ENCODE data around the gene CCDC9. TPM values are rescaled to one million over a fixed set of nuclear protein-coding genes. Genes with fewer than 3 reads are reported as not detected.
"Not testable (repeated sequence)": the region's sequence is repeated elsewhere in the genome, so short reads cannot be mapped to it uniquely, and the experiment has no call there.

Gene CCDC9
- total RNA-seq, 2 experiments from 2014 or later = 28.4 to 29.3 TPM

DNA sequence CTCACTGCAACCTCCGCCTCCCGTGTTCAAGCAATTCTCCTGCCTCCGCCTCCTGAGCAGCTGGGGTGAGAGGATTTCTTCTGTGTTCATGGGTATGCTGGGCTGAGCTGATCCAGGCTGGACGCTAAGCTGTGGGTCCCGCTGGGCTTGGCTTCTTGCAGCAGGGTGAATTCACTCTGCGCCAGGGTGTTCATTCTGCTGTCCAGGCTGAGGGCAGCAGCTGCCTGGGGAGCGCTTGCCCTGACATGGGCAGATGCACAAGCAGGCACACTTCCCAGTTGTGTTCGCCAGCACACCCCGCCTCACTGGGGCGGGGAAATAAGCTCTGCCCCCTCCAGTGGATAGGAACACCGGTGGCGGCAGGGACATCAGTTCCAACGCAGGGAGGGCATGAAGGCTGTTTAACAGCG is 11.0 kb downstream of the CCDC9 start:
- H3K27me3 Mint-ChIP-seq = no peaks in the 10 kb centered on the region
- H3K36me3 Mint-ChIP-seq = peaks cover 14% of the 10 kb centered on the region
- H3K9me3 Mint-ChIP-seq = no peaks in the 10 kb centered on the region
- no peak overlapping the region for H3K4me3 Mint-ChIP-seq
- DNase-seq = no peak
- peaks cover 2% of the 10 kb centered on the region for H3K4me1 Mint-ChIP-seq
- no peak overlapping the region for H3K27ac Mint-ChIP-seq

DNA sequence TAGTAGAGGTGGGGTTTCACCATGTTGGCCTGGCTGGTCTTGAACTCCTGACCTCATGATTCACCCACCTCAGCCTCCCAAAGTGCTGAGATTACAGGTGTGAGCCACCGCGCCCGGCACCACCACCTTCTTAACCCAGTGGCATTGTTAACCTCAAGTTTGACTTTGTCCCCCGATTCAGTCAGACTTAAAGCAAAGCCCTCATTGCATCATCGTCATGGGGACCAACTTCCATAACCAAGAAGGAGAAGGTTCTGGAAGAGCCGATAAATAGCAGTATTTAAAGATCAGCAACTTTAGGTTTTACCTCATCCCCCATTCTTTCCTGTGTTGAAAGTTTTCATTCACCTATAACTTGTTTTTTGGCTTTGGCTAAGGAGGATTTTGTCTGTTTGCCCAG is 11.7 kb downstream of the CCDC9 start:
- Mint-ChIP-seq H3K36me3 (peaks cover 14% of the 10 kb centered on the region), H3K4me3 (no peak overlapping the region), H3K27ac (no peak overlapping the region), H3K4me1 (peaks cover 9% of the 10 kb centered on the region), H3K27me3 (no peaks in the 10 kb centered on the region), H3K9me3 (no peaks in the 10 kb centered on the region)
- no peak for DNase-seq

DNA sequence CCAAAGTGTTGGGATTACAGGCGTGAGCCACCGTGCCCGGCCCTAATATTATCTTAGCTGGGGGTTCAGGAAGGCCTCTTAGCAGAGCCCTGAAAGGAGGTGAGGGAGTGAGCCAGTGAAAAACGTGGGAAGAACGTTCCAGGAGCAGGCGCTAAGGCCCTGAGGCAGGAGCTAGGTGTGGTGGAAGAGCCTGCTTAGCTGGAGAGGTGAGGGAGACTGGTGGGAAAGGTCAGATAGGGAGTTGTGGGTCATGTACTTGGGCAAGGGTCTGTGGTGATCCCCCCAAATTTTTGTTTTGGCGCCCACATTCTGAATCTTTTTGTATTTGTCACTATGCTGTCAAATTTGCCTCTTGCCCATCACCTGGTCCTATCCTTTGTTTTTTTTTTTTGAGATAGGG is 13.3 kb downstream of the CCDC9 start:
- no peak overlapping the region for H3K4me3 Mint-ChIP-seq
- peak overlapping the region; percentile 39 for H3K27ac Mint-ChIP-seq
- H3K36me3 Mint-ChIP-seq = peaks cover 10% of the 10 kb centered on the region
- peaks cover 9% of the 10 kb centered on the region for H3K4me1 Mint-ChIP-seq
- DNase-seq = no peak
- no peaks in the 10 kb centered on the region for H3K9me3 Mint-ChIP-seq
- H3K27me3 Mint-ChIP-seq = no peaks in the 10 kb centered on the region

- no peak overlapping the region for H3K4me3 Mint-ChIP-seq
- peaks cover 9% of the 10 kb centered on the region for H3K36me3 Mint-ChIP-seq
- H3K9me3 Mint-ChIP-seq = no peaks in the 10 kb centered on the region
- H3K4me1 Mint-ChIP-seq = peaks cover 12% of the 10 kb centered on the region
- no peak overlapping the region for H3K27ac Mint-ChIP-seq
- no peak for DNase-seq
- H3K27me3 Mint-ChIP-seq = no peaks in the 10 kb centered on the region
Measured at GRCh38 chr19:47270408-47270807, 14.1 kb downstream of the CCDC9 start.

DNA sequence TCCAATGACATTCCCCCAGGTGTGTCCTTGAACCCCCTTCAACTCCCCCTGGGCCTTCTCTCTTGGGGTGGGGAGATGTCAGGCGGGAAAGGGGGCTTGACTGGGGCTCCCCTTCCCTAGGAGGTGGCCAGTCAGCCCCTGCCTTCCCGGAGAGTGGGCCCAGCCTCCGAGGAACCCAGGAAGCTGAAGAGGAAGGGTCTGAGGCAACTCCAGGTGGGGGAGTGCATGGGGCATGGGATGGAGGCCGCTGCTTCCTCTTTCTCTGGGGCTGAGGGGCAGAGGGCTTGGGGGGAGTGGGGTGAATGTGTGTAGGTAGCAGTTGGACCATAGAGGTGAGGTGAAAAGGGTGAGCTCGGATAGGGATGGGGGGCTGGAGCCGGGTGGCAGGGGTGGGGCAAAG is 15.6 kb downstream of the CCDC9 start:
- no peaks in the 10 kb centered on the region for H3K27me3 Mint-ChIP-seq
- H3K27ac Mint-ChIP-seq = no peak overlapping the region
- DNase-seq = no peak
- H3K36me3 Mint-ChIP-seq = peaks cover 8% of the 10 kb centered on the region
- H3K9me3 Mint-ChIP-seq = no peaks in the 10 kb centered on the region
- no peak overlapping the region for H3K4me3 Mint-ChIP-seq
- H3K4me1 Mint-ChIP-seq = peaks cover 16% of the 10 kb centered on the region

GRCh38 chr19:47272448-47273312 is 16.4 kb downstream of the CCDC9 start:
- DNase-seq = no peak
- peak overlapping the region; percentile 94 for H3K4me3 Mint-ChIP-seq
- H3K9me3 Mint-ChIP-seq = no peaks in the 10 kb centered on the region
- H3K36me3 Mint-ChIP-seq = peaks cover 8% of the 10 kb centered on the region
- peak overlapping the region; percentile 90 for H3K27ac Mint-ChIP-seq
- H3K4me1 Mint-ChIP-seq = peaks cover 16% of the 10 kb centered on the region
- H3K27me3 Mint-ChIP-seq = no peaks in the 10 kb centered on the region

DNA sequence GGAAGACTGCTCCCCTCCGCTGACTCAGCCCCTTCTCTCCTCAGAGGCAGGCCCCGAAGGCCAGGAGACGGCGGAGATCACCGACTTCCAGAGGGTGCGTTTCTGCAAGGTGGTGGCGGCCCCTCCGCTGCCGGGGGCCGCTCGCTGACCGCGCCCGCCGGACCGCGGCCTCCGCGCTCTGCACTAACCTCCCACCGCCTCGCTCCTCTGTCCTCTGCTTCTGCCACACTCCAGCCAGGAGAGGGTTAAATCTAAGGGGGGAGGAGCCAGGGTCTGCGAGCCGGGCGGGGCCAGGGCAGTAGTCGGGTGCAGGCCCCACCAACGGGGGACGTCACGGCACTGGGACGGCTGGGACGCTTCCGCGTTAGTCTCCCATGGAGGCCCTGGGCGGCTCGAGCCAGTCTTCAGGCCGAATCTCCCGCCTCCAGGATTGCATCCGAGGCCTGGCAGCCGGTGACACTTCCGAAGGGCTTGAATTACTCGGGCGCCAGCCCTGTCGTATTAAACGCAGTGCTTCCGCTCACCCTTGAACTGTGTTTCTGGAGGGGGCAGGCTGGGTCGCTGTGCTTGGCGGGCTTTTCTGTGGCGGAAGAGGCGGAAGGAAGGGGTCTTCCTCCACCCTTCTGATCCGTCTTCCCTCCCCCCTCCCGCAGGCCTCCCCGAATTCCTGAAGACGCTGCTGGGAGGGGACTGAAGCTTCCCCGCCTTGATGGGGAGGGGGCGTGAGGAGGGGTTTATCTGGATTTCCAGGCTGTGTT is 17.2 kb downstream of the CCDC9 start:
- H3K4me3 Mint-ChIP-seq = peak overlapping the region; percentile 94
- no peaks in the 10 kb centered on the region for H3K27me3 Mint-ChIP-seq
- H3K36me3 Mint-ChIP-seq = peaks cover 8% of the 10 kb centered on the region
- no peaks in the 10 kb centered on the region for H3K9me3 Mint-ChIP-seq
- peak overlapping the region; percentile 99 for H3K27ac Mint-ChIP-seq
- H3K4me1 Mint-ChIP-seq = peaks cover 17% of the 10 kb centered on the region
- peak; percentile 91 for DNase-seq

DNA sequence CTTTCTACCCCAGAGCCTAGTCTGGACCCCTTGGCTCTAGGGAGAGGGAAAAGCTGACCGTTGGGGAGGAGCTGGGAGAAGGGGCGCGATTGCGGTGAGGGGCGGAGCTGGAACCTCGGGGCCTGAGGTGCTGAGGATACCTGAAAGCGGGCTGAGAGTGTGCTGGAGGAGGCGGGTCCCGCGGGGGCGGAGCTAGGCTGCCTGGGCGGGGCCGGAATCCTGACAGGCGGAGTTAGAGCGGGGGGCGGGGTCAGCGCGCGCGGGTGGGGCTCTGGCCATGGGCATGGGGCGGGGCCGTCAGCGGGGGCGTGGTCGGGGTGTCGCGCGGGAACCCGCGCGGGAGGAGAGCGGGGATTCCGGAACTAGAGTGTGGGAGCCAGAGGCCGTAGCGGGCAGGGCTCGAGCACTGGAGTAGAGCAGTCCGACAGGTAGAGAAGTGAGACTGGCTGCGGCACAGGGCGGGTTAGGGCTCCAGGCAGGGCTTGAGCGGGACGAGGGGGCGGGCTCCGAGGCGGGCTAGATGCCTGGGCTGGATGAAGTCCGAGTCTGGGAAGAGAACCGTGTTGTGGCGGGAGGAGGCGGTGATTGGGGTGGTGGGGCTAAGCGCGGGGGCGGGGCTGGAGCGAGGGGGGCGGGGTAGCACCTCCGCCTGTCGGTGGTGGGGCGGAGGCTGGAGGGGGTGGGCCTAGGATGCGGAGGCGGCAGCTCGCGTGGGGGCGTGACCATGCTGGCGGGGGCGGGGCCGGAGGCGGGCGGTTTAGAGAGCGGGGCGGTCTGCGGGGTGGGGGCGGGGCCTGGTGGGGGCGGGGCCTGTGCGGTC is 18.0 kb downstream of the CCDC9 start, which contains the start of gene INAFM1:
INAFM1 (plus strand) TSS at position 815 of the 820 bp plus-strand sequence. CDS start 35 bp downstream, outside the sequence.
- Mint-ChIP-seq H3K4me3 (peak within 1 kb of the TSS; percentile 94), H3K4me1 (peaks cover 17% of the 10 kb centered on the region), H3K27ac (peak within 1 kb of the TSS; percentile 99), H3K27me3 (no peaks in the 10 kb centered on the region), H3K9me3 (no peaks in the 10 kb centered on the region), H3K36me3 (peaks cover 8% of the 10 kb centered on the region)
- peak; percentile 99 for DNase-seq

DNA sequence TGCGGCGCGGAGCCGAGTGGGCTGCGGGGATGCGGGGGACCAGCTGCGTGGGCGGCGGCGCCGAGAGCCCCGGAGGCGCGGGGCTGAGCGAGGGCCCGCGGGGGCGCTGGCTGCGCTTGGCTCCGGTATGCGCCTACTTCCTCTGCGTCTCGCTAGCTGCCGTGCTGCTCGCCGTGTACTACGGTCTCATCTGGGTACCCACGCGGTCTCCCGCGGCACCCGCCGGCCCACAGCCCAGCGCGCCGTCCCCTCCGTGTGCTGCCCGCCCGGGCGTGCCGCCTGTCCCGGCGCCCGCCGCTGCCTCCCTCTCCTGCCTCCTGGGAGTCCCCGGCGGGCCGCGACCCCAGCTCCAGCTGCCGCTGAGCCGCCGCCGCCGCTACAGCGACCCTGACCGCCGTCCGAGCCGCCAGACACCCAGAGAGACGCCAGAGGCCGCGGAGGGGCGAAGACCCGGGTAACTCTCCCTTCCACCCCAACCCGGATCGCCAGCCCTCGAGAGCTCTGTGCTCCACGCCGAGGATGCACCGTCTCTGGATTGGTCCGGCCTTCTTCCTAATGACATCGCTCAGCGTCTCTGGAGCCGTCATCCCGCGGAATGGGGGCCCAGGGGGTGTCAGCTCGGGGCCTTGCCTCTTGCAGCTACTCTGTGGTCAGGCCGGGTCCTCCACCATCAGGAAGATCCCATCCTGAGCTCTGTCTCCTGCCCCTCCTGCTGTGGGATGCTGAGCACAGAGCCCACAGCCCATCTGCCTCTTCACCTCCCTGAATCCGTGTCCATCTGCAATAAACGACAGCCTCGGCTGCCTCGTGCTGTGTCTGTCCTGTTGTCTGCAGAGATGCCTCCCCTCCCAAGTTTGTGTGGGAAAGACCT is 18.8 kb downstream of the CCDC9 start:
- no peak for DNase-seq
- Mint-ChIP-seq H3K4me1 (peaks cover 17% of the 10 kb centered on the region), H3K36me3 (peaks cover 11% of the 10 kb centered on the region), H3K27ac (peak overlapping the region; percentile 54), H3K27me3 (no peaks in the 10 kb centered on the region), H3K9me3 (no peaks in the 10 kb centered on the region), H3K4me3 (peak overlapping the region; percentile 76)

- peak overlapping the region; percentile 76 for H3K4me3 Mint-ChIP-seq
- H3K27me3 Mint-ChIP-seq = no peaks in the 10 kb centered on the region
- no peak for DNase-seq
- H3K4me1 Mint-ChIP-seq = peaks cover 17% of the 10 kb centered on the region
- peaks cover 11% of the 10 kb centered on the region for H3K36me3 Mint-ChIP-seq
- no peak overlapping the region for H3K27ac Mint-ChIP-seq
- H3K9me3 Mint-ChIP-seq = no peaks in the 10 kb centered on the region
Measured at GRCh38 chr19:47275791-47276461, 19.6 kb downstream of the CCDC9 start.

DNA sequence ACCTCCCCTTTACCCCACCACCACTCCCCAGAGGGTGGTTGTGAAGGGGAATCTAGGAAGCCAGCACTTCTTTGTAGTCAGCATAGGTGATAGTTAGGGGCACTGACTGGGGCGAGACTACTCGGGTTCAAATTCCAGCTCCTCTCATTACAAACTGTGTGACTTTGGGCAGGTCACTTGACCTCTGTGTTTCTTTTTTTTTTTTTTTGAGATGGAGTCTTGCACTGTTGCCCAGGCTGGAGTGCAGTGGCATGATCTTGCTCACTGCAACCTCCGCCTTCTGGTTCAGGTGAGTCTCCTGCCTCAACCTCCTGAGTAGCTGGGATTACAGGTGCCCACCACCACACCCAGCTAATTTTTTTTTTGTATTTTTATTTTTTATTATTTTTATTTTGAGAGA is 20.2 kb downstream of the CCDC9 start:
- peaks cover 17% of the 10 kb centered on the region for H3K4me1 Mint-ChIP-seq
- not testable (repeated sequence) for H3K27me3 Mint-ChIP-seq, H3K4me3 Mint-ChIP-seq, H3K36me3 Mint-ChIP-seq, DNase-seq, H3K9me3 Mint-ChIP-seq, H3K27ac Mint-ChIP-seq

DNA sequence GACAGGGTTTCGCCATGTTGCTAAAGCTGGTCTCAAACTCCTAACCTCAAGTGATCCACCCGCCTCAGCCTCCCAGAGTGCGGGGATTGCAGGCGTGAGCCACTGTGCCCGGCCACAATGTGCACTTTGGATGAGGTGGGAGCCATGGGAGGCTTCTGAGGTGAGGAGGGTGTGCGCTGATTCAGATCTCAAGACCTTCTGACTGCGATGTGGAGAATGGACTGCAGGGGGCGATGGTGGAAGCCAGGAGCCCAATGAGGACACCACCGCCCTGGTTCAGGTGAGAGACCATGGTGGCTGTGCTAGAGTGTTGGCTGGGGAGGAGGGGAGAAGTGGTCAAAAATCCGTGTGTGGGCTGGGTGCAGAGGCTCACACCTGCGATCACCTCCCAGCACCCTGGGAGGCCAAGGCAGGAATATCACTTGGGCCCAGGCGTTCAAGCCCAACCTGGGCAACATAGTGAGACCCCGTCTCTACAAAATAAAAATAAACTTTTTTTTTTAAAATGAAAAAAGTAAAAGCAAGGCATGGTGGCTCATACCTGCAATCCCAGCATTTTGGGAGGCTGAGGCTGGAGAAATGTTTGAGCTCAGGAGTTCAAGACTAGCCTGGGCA is 24.0 kb downstream of the CCDC9 start:
- H3K27ac Mint-ChIP-seq = no peak overlapping the region
- peaks cover 7% of the 10 kb centered on the region for H3K4me1 Mint-ChIP-seq
- H3K27me3 Mint-ChIP-seq = no peaks in the 10 kb centered on the region
- peak; percentile 58 for DNase-seq
- H3K4me3 Mint-ChIP-seq = no peak overlapping the region
- H3K9me3 Mint-ChIP-seq = no peaks in the 10 kb centered on the region
- peaks cover 9% of the 10 kb centered on the region for H3K36me3 Mint-ChIP-seq

DNA sequence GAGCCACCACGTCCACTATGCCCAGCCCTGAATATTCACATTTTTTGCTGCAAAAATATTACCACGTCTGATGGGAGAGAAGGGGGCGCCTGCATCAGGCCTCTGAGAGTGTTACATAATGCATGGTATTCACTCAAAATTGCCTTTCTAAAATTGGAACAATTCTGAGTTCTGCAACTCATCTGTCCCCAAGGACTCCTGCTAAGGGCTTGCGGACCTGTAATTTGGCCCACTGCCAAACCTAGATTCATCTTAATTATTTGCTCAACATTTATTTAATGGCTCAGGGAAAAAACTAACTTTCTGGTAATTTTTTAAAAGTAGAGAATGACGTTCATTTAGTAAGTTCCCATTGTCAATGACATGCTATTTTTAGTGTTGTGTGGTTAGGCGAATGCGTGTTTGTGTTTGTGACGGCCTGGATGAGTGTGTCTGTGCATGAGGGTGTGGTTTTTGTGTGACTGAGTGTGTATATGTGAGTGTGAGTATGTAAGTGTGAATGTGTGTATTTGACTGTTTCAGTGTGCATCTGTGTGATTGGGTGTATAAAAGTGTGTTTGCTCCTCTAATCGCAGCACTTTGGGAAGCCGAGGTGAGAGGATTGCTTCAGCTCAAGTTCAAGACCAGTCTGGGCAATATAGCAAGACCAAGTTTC is 27.2 kb downstream of the CCDC9 start:
- Mint-ChIP-seq H3K9me3 (no peaks in the 10 kb centered on the region), H3K4me1 (peaks cover 5% of the 10 kb centered on the region), H3K27me3 (no peaks in the 10 kb centered on the region), H3K27ac (no peak overlapping the region), H3K4me3 (no peak overlapping the region), H3K36me3 (peaks cover 4% of the 10 kb centered on the region)
- no peak for DNase-seq

Measured in activated naive CD8-positive, alpha-beta T cell treated with anti-CD3 and anti-CD28 coated beads for 36 hours (primary cell).